Esophagus muscularis mucosa (tissue), 4 donors: ENCODE measurements around the gene CAMK1D. TPM values are rescaled to one million over a fixed set of nuclear protein-coding genes. Genes with fewer than 3 reads are reported as not detected.

Experiments used
- DNase-seq: peaks from one replicate; pipeline ENCODE4 v3.0.0-alpha.2; 2017; ENCODE audit errors: extremely low spot score
- H3K27ac ChIP-seq, 4 donors: fragments of 200-600 bp; sonication (generic); replicated peaks in 1 of 4; 1 replicate in 3 of 4; 2 replicates in 1 of 4; pipeline ENCODE4 v1.5.1; 2016 to 2019; ENCODE audit warnings: mild to moderate bottlenecking in 1 of 4
- H3K27me3 ChIP-seq, 4 donors: fragments of 200-600 bp; sonication (generic); one replicate each; pipeline versions ENCODE4 v1.5.1 to v1.6.0; 2016 to 2019
- H3K36me3 ChIP-seq, 4 donors: fragments of 200-600 bp; sonication (generic); one replicate each; pipeline ENCODE4 v1.5.1; 2016 to 2019
- H3K4me1 ChIP-seq, 4 donors: fragments of 200-600 bp; sonication (generic); one replicate each; pipeline ENCODE4 v1.5.1; 2016 to 2019
- H3K4me3 ChIP-seq, 4 donors: fragments of 200-600 bp; sonication (generic); 1 replicate in 2 of 4; 2 replicates in 2 of 4; pipeline ENCODE4 v1.5.1; 2016 to 2019; ENCODE audit warnings: mild to moderate bottlenecking in 4 of 4, moderate library complexity in 1 of 4
- H3K9me3 ChIP-seq, 4 donors: fragments of 200-600 bp; sonication (generic); 1 replicate in 3 of 4; 2 replicates in 1 of 4; pipeline ENCODE4 v1.5.1; 2016 to 2019
- EP300 ChIP-seq: sonication (generic); formaldehyde crosslinking; IDR thresholded peaks from one replicate; pipeline ENCODE4 v1.6.1; 2017; ENCODE audit warnings: antibody characterized with exemption
- POLR2A ChIP-seq: fragments of 450-650 bp; IDR thresholded peaks from one replicate; pipeline ENCODE4 v1.6.1; 2017; ENCODE audit warnings: antibody characterized with exemption, moderate library complexity, mild to moderate bottlenecking, low read depth
- POLR2AphosphoS5 ChIP-seq, 2 donors: sonication (generic); formaldehyde crosslinking; IDR thresholded peaks; one replicate each; pipeline ENCODE4 v1.6.1; 2017; ENCODE audit warnings: antibody characterized with exemption in 2 of 2
- WGBS: methylation state at CpG from one replicate; pipeline ENCODE4 v1.1.5; 2018; 5-methylcytosine and 5-hydroxymethylcytosine counted together
- intact Hi-C: fragments of 100-400 bp; cut with DNase I; formaldehyde crosslinking; loops from one replicate; pipeline ENCODE4 v1.15.1; 2023
- total RNA-seq, 4 donors: library from RNA; depleted of rRNA; stranded (reverse); fragments of >200 nt; gene quantifications; one replicate each; pipeline versions ENCODE4 v1.1.0 to v1.2.1, GENCODE V29; 2016
- TF ChIP-seq, protein P1 (sequence below), 3 experiments: fragments of 200-600 bp in 2 of 3; fragments of 450-650 bp in 1 of 3; sonication (generic) in 2 of 3; IDR thresholded peaks; one replicate each; pipeline ENCODE4 v1.5.1; 2017 to 2019; ENCODE audit warnings: antibody characterized with exemption in 3 of 3, mild to moderate bottlenecking in 2 of 3, moderate library complexity in 1 of 3

Gene CAMK1D
- total RNA-seq, 4 donors from 2014 or later, result 8.4 to 15.4 (median 11.3) TPM

DNA sequence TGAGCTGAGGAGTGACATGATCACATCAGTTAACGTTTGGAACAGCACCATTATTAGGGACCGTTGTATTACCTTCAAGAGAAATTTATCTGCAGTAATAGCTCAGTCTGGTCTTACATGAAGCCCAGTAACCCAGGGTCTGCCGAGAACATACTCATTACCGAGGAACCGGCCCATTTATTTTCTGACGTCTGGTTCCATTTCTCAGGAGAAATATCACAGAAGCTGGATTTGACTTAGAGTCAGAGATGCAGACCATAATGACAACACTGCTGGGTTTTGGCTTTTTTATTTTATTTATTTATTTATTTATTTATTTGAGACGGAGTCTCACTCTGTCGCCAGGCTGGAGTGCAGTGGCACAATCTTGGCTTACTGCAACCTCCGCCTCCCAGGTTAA is 489.0 kb downstream of the CAMK1D start:
- no peaks in the 10 kb centered on the region for H3K36me3 ChIP-seq
- H3K4me1 ChIP-seq, result peaks cover 0 to 24% (median 17%) of the 10 kb centered on the region in 4 donors
- DNase-seq, result no peak
- TF ChIP-seq EP300, result no peak
- TF ChIP-seq POLR2A, result no peak
- no peak for TF ChIP-seq POLR2AphosphoS5 (IDR thresholded peaks at IDR 0.05)
- TF ChIP-seq, protein P1, sequence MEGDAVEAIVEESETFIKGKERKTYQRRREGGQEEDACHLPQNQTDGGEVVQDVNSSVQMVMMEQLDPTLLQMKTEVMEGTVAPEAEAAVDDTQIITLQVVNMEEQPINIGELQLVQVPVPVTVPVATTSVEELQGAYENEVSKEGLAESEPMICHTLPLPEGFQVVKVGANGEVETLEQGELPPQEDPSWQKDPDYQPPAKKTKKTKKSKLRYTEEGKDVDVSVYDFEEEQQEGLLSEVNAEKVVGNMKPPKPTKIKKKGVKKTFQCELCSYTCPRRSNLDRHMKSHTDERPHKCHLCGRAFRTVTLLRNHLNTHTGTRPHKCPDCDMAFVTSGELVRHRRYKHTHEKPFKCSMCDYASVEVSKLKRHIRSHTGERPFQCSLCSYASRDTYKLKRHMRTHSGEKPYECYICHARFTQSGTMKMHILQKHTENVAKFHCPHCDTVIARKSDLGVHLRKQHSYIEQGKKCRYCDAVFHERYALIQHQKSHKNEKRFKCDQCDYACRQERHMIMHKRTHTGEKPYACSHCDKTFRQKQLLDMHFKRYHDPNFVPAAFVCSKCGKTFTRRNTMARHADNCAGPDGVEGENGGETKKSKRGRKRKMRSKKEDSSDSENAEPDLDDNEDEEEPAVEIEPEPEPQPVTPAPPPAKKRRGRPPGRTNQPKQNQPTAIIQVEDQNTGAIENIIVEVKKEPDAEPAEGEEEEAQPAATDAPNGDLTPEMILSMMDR (IDR thresholded peaks at IDR 0.05), result no peak
- H3K27me3 ChIP-seq, result no peaks in the 10 kb centered on the region
- 96% methylated on average over 9 of the region's 9 CpGs for WGBS
- intact Hi-C loops, result no loop called here
- H3K9me3 ChIP-seq, result no peaks in the 10 kb centered on the region
- H3K27ac ChIP-seq, result no peak overlapping the region
- no peak overlapping the region for H3K4me3 ChIP-seq

- peak overlapping the region in 1 of 4 donors; percentile 67 for H3K27ac ChIP-seq
- 90% methylated on average over 25 of the region's 27 CpGs for WGBS
- no peak for TF ChIP-seq POLR2A
- TF ChIP-seq EP300, result no peak
- no peak for TF ChIP-seq POLR2AphosphoS5 (IDR thresholded peaks at IDR 0.05)
- TF ChIP-seq, protein P1 (IDR thresholded peaks at IDR 0.05), result no peak
- H3K4me3 ChIP-seq, result no peak overlapping the region
- intact Hi-C loops, result no loop called here
- H3K36me3 ChIP-seq, result no peaks in the 10 kb centered on the region
- peaks cover under 1 to 25% (median 19%) of the 10 kb centered on the region in 4 donors for H3K4me1 ChIP-seq
- no peak for DNase-seq
- H3K9me3 ChIP-seq, result no peaks in the 10 kb centered on the region
- no peaks in the 10 kb centered on the region for H3K27me3 ChIP-seq
Observed at GRCh38 chr10:12838995-12839927, 489.9 kb downstream of the CAMK1D start.

- no peak overlapping the region for H3K4me3 ChIP-seq
- TF ChIP-seq POLR2AphosphoS5 (IDR thresholded peaks at IDR 0.05) (no peak), POLR2A (no peak), EP300 (no peak)
- TF ChIP-seq, protein P1 (IDR thresholded peaks at IDR 0.05), result no peak
- H3K36me3 ChIP-seq, result no peaks in the 10 kb centered on the region
- no peaks in the 10 kb centered on the region for H3K27me3 ChIP-seq
- intact Hi-C loops, result no loop called here
- WGBS, result 58% methylated on average over 7 of the region's 9 CpGs
- no peak for DNase-seq
- H3K9me3 ChIP-seq, result no peaks in the 10 kb centered on the region
- peaks cover 8 to 34% (median 27%) of the 10 kb centered on the region in 4 donors for H3K4me1 ChIP-seq
- H3K27ac ChIP-seq, result peak overlapping the region in 3 of 4 donors; percentile 10 to 67 (median 23)
Observed at GRCh38 chr10:12839941-12840611, 490.7 kb downstream of the CAMK1D start.

- Histone ChIP-seq H3K4me3 (no peak overlapping the region), H3K4me1 (peaks cover 8 to 37% (median 29%) of the 10 kb centered on the region in 4 donors), H3K27me3 (no peaks in the 10 kb centered on the region), H3K9me3 (no peaks in the 10 kb centered on the region), H3K27ac (no peak overlapping the region), H3K36me3 (no peaks in the 10 kb centered on the region)
- TF ChIP-seq POLR2A (no peak), POLR2AphosphoS5 (IDR thresholded peaks at IDR 0.05) (no peak), EP300 (no peak)
- TF ChIP-seq, protein P1 (IDR thresholded peaks at IDR 0.05), result no peak
- WGBS, result 89% methylated on average over 10 of the region's 10 CpGs
- no peak for DNase-seq
- intact Hi-C loops, result no loop called here
Observed at GRCh38 chr10:12841426-12841825, 492.1 kb downstream of the CAMK1D start.
